ENCODE measurements around the gene HS6ST1. TPM values are rescaled to one million over a fixed set of nuclear protein-coding genes. Genes with fewer than 3 reads are reported as not detected.

The HS6ST1 gene
- total RNA-seq, 1 experiment from 2014 or later: 21.5 TPM

DNA sequence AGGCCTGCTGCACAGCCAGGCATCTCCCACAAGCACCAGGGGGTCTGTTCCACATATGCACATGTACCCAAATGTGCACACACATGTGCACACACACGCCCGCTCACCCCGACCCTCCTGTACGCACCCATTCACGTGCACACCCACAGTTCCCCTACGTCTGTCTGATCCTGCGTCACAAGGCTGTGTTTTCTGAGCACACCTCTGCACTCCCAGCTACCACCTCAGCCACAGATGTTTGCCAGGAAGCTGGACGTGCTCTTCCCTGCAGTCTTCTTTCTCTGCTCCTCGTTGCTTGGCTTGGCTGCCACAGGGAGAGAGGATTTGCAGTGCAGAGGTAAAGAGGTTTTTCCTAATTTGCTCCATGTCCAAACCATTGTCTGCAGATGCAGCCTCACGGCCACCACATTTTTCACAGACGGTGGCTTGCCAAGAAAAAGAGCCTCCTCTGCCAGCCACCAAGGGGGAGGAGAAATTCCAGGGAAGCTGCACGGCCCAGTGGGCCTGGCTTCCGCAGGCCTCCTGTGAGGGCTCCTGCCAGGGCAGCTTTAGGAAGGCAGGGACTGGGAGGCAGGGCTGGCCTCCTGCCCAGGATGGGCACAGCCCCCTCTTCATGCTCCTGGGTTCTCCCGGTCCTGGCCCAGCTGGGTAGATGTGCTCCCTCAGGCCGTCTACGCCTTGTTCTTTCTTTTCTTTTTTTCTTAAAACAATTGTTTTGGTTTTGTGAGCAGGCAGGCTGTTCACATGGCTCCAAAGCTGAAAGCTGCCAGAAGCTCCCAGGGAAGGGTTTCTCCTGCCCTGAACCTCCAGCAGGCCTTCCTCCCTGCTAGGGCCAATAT is 29.3 kb upstream of the HS6ST1 start:
- no peak overlapping the region for H3K9ac ChIP-seq (ENCODE audit: low read length)
- TF ChIP-seq EZH2 (IDR thresholded peaks at IDR 0.05; ENCODE audit: low read length, unreplicated experiment) (no peak), EZH2phosphoT487 (IDR thresholded peaks at IDR 0.05; ENCODE audit: borderline replicate concordance, low read length) (no peak)
- TF ChIP-seq, protein P1, sequence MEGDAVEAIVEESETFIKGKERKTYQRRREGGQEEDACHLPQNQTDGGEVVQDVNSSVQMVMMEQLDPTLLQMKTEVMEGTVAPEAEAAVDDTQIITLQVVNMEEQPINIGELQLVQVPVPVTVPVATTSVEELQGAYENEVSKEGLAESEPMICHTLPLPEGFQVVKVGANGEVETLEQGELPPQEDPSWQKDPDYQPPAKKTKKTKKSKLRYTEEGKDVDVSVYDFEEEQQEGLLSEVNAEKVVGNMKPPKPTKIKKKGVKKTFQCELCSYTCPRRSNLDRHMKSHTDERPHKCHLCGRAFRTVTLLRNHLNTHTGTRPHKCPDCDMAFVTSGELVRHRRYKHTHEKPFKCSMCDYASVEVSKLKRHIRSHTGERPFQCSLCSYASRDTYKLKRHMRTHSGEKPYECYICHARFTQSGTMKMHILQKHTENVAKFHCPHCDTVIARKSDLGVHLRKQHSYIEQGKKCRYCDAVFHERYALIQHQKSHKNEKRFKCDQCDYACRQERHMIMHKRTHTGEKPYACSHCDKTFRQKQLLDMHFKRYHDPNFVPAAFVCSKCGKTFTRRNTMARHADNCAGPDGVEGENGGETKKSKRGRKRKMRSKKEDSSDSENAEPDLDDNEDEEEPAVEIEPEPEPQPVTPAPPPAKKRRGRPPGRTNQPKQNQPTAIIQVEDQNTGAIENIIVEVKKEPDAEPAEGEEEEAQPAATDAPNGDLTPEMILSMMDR (conservative IDR thresholded peaks at IDR 0.05; ENCODE audit: low read depth, low read length): no peak
- no peaks in the 10 kb centered on the region for H3K9me2 ChIP-seq (replicated peaks; ENCODE audit: low read length)
- DNase-seq: peak; percentile 6
- H3K27me3 ChIP-seq (ENCODE audit: low read length): no peaks in the 10 kb centered on the region
- no TSS peak for BruUV-seq (replicated peaks)
- intact Hi-C loops (cut with micrococcal nuclease): no loop called here
- POLR2A ChIA-PET (ENCODE audit: unreplicated experiment): no interaction called here
- CTCF ChIA-PET: no interaction called here
- no peaks in the 10 kb centered on the region for H4K20me1 ChIP-seq (ENCODE audit: low read length)
- no peaks in the 10 kb centered on the region for H3K36me3 ChIP-seq (ENCODE audit: low read depth, low read length)
- no peak; the same call in 1 of the 2 replicates for ATAC-seq
- H3K79me2 ChIP-seq (ENCODE audit: low read length): no peaks in the 10 kb centered on the region
- no peak overlapping the region for H3K27ac ChIP-seq (ENCODE audit: low read length)
- no peak overlapping the region for H3K4me2 ChIP-seq (ENCODE audit: low read length)
- H3K4me1 ChIP-seq (ENCODE audit: insufficient read depth, low read length): no peaks in the 10 kb centered on the region
- H3F3A ChIP-seq (ENCODE audit: low read length, unreplicated experiment): no peaks in the 10 kb centered on the region
- H3K4me3 ChIP-seq (ENCODE audit: low read length): no peak overlapping the region
- no peak overlapping the region for H2AFZ ChIP-seq (ENCODE audit: low read length)
- no peaks in the 10 kb centered on the region for H3K9me3 ChIP-seq (ENCODE audit: low read length)

DNA sequence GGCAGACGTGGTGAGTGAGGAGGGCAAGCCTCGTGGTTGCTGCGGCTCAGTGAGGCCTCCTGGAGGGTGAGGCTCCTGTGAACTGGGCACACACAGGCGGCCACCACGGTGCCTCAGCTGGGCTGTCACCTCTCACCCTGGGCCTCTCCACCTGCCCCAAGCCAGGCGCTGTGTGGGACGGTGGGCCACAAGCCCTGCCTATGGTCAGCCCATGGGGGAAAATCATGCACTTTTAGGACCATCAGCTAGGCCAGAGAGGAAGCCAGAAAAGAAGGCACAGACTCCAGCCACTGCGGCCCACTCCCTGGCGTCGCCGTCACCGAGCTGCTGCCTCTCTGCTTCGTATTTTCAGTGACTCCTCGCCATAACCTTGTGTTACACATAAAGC is 28.5 kb upstream of the HS6ST1 start:
- Histone ChIP-seq H3K9ac (ENCODE audit: low read length) (no peak overlapping the region), H3K4me1 (ENCODE audit: insufficient read depth, low read length) (no peaks in the 10 kb centered on the region), H3K27ac (ENCODE audit: low read length) (no peak overlapping the region), H3K4me3 (ENCODE audit: low read length) (no peak overlapping the region), H2AFZ (ENCODE audit: low read length) (no peak overlapping the region), H3K9me3 (ENCODE audit: low read length) (no peaks in the 10 kb centered on the region), H3F3A (ENCODE audit: low read length, unreplicated experiment) (no peaks in the 10 kb centered on the region), H3K4me2 (ENCODE audit: low read length) (no peak overlapping the region), H3K9me2 (replicated peaks; ENCODE audit: low read length) (no peaks in the 10 kb centered on the region), H3K79me2 (ENCODE audit: low read length) (no peaks in the 10 kb centered on the region), H3K36me3 (ENCODE audit: low read depth, low read length) (no peaks in the 10 kb centered on the region), H4K20me1 (ENCODE audit: low read length) (no peaks in the 10 kb centered on the region), H3K27me3 (ENCODE audit: low read length) (no peaks in the 10 kb centered on the region)
- DNase-seq (no peak), ATAC-seq (no peak)
- ChIA-PET POLR2A (ENCODE audit: unreplicated experiment) (no interaction called here), CTCF (no interaction called here)
- no TSS peak for BruUV-seq (replicated peaks)
- intact Hi-C loops (cut with micrococcal nuclease): no loop called here
- TF ChIP-seq, protein P1 (conservative IDR thresholded peaks at IDR 0.05; ENCODE audit: low read depth, low read length): no peak
- no peak for TF ChIP-seq EZH2 (IDR thresholded peaks at IDR 0.05; ENCODE audit: low read length, unreplicated experiment)
- TF ChIP-seq EZH2phosphoT487 (IDR thresholded peaks at IDR 0.05; ENCODE audit: borderline replicate concordance, low read length): no peak

Measured in PC-3 (cell line).